Endodermal cell (in vitro differentiated cells): ENCODE results near the gene RPS6KA2. TPM values are rescaled to one million over a fixed set of nuclear protein-coding genes. Genes with fewer than 3 reads are reported as not detected.

ENCODE experiments used
- DNase-seq: peaks from one replicate; pipeline ENCODE4 v3.0.0-alpha.2; 2017
- H3K27ac ChIP-seq: 2 replicates; pipeline ENCODE4 v1.5.1; 2013; ENCODE audit warnings: mild to moderate bottlenecking, low read depth, low read length, moderate library complexity
- H3K27me3 ChIP-seq: 2 replicates; pipeline ENCODE4 v1.6.1; 2013; ENCODE audit warnings: mild to moderate bottlenecking, low read length, moderate library complexity; ENCODE audit not compliant: insufficient read depth, control insufficient read depth, poor library complexity, severe bottlenecking
- H3K36me3 ChIP-seq: 2 replicates; pipeline ENCODE4 v1.7.0; 2013; ENCODE audit warnings: mild to moderate bottlenecking, low read length, moderate library complexity; ENCODE audit not compliant: control insufficient read depth, insufficient read depth
- H3K4me1 ChIP-seq: one replicate; pipeline ENCODE4 v1.7.0; 2013; ENCODE audit warnings: low read length; ENCODE audit not compliant: control insufficient read depth, insufficient read depth
- H3K4me3 ChIP-seq: 2 replicates; pipeline ENCODE4 v1.5.1; 2013; ENCODE audit warnings: mild to moderate bottlenecking, low read length, moderate library complexity
- H3K9ac ChIP-seq: 2 replicates; pipeline ENCODE4 v1.6.1; 2013; ENCODE audit warnings: mild to moderate bottlenecking, low read length, moderate library complexity; ENCODE audit not compliant: poor library complexity, severe bottlenecking; ENCODE audit errors: extremely low read depth
- H3K9me3 ChIP-seq: 2 replicates; pipeline ENCODE4 v1.6.1; 2013; ENCODE audit warnings: mild to moderate bottlenecking, low read length, moderate library complexity; ENCODE audit not compliant: control insufficient read depth
- H3K27ac Mint-ChIP-seq: 2 replicates; pipeline ENCODE4 v1.8.0; 2020; ENCODE audit warnings: mixed read lengths
- H3K27me3 Mint-ChIP-seq: 2 replicates; pipeline ENCODE4 v1.8.0; 2021; ENCODE audit warnings: mild to moderate bottlenecking, mixed read lengths; ENCODE audit not compliant: insufficient read depth
- H3K36me3 Mint-ChIP-seq: 2 replicates; pipeline ENCODE4 v1.8.0; 2020; ENCODE audit warnings: low read depth, mixed read lengths
- H3K4me1 Mint-ChIP-seq: 2 replicates; pipeline ENCODE4 v1.8.0; 2020; ENCODE audit warnings: mixed read lengths
- H3K4me3 Mint-ChIP-seq: 2 replicates; pipeline ENCODE4 v1.8.0; 2020; ENCODE audit warnings: mild to moderate bottlenecking, moderate library complexity, mixed read lengths
- H3K9me3 Mint-ChIP-seq: 2 replicates; pipeline ENCODE4 v1.8.0; 2020; ENCODE audit warnings: mild to moderate bottlenecking, mixed read lengths
- WGBS, 2 experiments: methylation state at CpG; one replicate each; pipeline versions ENCODE4 v1.1.5 to v1.1.7; 2013; ENCODE audit warnings: missing lambda C conversion rate in 2 of 2, mixed read lengths in 1 of 2; ENCODE audit not compliant: insufficient coverage in 1 of 2, insufficient read length in 1 of 2; 5-methylcytosine and 5-hydroxymethylcytosine counted together
- total RNA-seq, 2 donors: library from RNA; stranded (reverse); fragmentation: NEBNext Ultra II Directional in 1 of 2; extraction: Animal tissue kit (Norgen Biotek cat#: 25700) in 1 of 2; gene quantifications; 2 replicates in 1 of 2; 3 replicates in 1 of 2; pipeline ENCODE4 v1.2.1, GENCODE V29; 2021
- TF ChIP-seq, protein P1 (sequence below): fragments of 200-600 bp; sonication (generic); conservative IDR thresholded peaks from 2 replicates; pipeline ENCODE4 v1.5.0; 2021; ENCODE audit warnings: antibody characterized with exemption, mild to moderate bottlenecking

RPS6KA2 gene
- total RNA-seq, 2 donors from 2014 or later = 17.9 to 23.9 TPM

DNA sequence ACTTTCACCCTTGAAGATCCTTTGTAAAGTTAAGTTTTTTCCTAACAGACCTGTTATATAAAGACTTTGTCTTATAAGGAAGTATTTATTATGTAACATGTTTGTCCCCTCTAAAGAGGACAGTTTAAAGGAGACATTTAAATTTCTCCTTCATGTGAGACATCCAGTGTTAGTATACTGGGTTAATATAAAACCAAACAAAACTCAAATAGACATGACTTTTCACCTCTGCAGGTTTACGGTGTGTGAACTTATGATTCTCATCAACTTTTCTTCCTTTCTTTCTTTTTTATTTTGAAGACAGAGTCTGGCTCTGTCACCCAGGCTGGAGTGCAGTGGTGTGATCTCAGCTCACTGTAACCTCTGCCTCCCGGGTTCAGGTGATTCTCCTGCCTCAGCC, 226.9 kb downstream of the RPS6KA2 start:
- 91 to 100% methylated on average over 2 of the region's 2 CpGs for WGBS, 2 experiments
- Mint-ChIP-seq H3K27me3 (peaks cover 14% of the 10 kb centered on the region), H3K4me3 (no peak overlapping the region), H3K27ac (no peak overlapping the region), H3K4me1 (peaks cover 1% of the 10 kb centered on the region), H3K9me3 (peaks cover 5% of the 10 kb centered on the region), H3K36me3 (no peaks in the 10 kb centered on the region)
- no peak for DNase-seq
- Histone ChIP-seq H3K4me1 (no peaks in the 10 kb centered on the region), H3K4me3 (no peak overlapping the region), H3K36me3 (no peaks in the 10 kb centered on the region), H3K9me3 (no peaks in the 10 kb centered on the region), H3K27me3 (no peaks in the 10 kb centered on the region), H3K9ac (no peak overlapping the region), H3K27ac (no peak overlapping the region)
- TF ChIP-seq, protein P1, sequence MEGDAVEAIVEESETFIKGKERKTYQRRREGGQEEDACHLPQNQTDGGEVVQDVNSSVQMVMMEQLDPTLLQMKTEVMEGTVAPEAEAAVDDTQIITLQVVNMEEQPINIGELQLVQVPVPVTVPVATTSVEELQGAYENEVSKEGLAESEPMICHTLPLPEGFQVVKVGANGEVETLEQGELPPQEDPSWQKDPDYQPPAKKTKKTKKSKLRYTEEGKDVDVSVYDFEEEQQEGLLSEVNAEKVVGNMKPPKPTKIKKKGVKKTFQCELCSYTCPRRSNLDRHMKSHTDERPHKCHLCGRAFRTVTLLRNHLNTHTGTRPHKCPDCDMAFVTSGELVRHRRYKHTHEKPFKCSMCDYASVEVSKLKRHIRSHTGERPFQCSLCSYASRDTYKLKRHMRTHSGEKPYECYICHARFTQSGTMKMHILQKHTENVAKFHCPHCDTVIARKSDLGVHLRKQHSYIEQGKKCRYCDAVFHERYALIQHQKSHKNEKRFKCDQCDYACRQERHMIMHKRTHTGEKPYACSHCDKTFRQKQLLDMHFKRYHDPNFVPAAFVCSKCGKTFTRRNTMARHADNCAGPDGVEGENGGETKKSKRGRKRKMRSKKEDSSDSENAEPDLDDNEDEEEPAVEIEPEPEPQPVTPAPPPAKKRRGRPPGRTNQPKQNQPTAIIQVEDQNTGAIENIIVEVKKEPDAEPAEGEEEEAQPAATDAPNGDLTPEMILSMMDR = no peak

GRCh38 chr6:166398348-166398747, 228.7 kb downstream of the RPS6KA2 start:
- no peak overlapping the region for H3K4me3 Mint-ChIP-seq
- H3K27me3 Mint-ChIP-seq = peaks cover 29% of the 10 kb centered on the region
- Histone ChIP-seq H3K9ac (no peak overlapping the region), H3K27ac (no peak overlapping the region), H3K36me3 (no peaks in the 10 kb centered on the region), H3K4me1 (no peaks in the 10 kb centered on the region), H3K4me3 (no peak overlapping the region), H3K27me3 (peaks cover 6% of the 10 kb centered on the region), H3K9me3 (no peaks in the 10 kb centered on the region)
- WGBS, 2 experiments = 94 to 100% methylated on average over 1 to 3 of the region's 3 CpGs
- no peak overlapping the region for H3K27ac Mint-ChIP-seq
- H3K36me3 Mint-ChIP-seq = no peaks in the 10 kb centered on the region
- DNase-seq = no peak
- TF ChIP-seq, protein P1 = no peak
- peaks cover 1% of the 10 kb centered on the region for H3K4me1 Mint-ChIP-seq
- peaks cover 10% of the 10 kb centered on the region for H3K9me3 Mint-ChIP-seq

DNA sequence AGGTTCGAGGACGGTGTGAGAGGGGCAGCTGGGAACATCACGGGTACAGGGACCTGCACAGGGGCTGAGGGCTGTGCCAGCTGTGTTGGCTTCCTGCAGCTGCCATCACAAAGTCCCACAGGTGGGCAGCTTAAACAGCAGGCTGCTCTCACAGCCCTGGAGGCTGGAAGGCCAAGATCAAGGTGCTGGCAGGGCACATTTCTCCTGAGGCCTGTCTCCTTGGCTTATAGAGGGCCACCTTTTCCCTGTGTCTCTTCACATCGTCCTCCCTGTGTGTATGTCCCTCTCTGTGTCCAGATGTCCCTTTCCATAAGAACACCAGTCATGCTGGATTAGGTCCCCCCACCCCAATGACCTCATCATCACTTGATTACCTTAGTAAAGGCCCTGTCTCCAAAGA, 229.2 kb downstream of the RPS6KA2 start:
- peaks cover 1% of the 10 kb centered on the region for H3K4me1 Mint-ChIP-seq
- peaks cover 14% of the 10 kb centered on the region for H3K9me3 Mint-ChIP-seq
- no peaks in the 10 kb centered on the region for H3K4me1 ChIP-seq
- TF ChIP-seq, protein P1 = no peak
- H3K36me3 Mint-ChIP-seq = no peaks in the 10 kb centered on the region
- no peak overlapping the region for H3K4me3 Mint-ChIP-seq
- H3K27me3 Mint-ChIP-seq = peaks cover 29% of the 10 kb centered on the region
- H3K27me3 ChIP-seq = peaks cover 6% of the 10 kb centered on the region
- no peak overlapping the region for H3K27ac Mint-ChIP-seq
- no peak for DNase-seq
- no peaks in the 10 kb centered on the region for H3K9me3 ChIP-seq
- H3K36me3 ChIP-seq = no peaks in the 10 kb centered on the region
- H3K9ac ChIP-seq = no peak overlapping the region
- no peak overlapping the region for H3K27ac ChIP-seq
- 88 to 94% methylated on average over 3 to 4 of the region's 4 CpGs for WGBS, 2 experiments
- H3K4me3 ChIP-seq = no peak overlapping the region
